Lower lobe of right lung (tissue), 2 donors: Measurements from ENCODE around the gene HSH2D. TPM values are rescaled to one million over a fixed set of nuclear protein-coding genes. Genes with fewer than 3 reads are reported as not detected.

Source experiments
- ATAC-seq, 2 donors: fragments of 200-7000 bp; cut with Tn5 transposase; one replicate each; pipeline ENCODE4 v1.9.1; 2020 to 2022; ENCODE audit warnings: mild to moderate bottlenecking in 2 of 2, moderate library complexity in 2 of 2
- DNase-seq: peaks from one replicate; pipeline ENCODE4 v3.0.0-alpha.2; 2020
- H3K27ac ChIP-seq: fragments of 200-600 bp; one replicate; pipeline ENCODE4 v1.8.0; 2022
- H3K27me3 ChIP-seq: fragments of 200-600 bp; one replicate; pipeline ENCODE4 v1.8.0; 2022; ENCODE audit warnings: low read depth
- H3K36me3 ChIP-seq: fragments of 200-600 bp; one replicate; pipeline ENCODE4 v1.8.0; 2022; ENCODE audit warnings: mild to moderate bottlenecking
- H3K4me1 ChIP-seq: fragments of 200-600 bp; one replicate; pipeline ENCODE4 v1.8.0; 2022
- H3K4me3 ChIP-seq: fragments of 200-600 bp; one replicate; pipeline ENCODE4 v1.8.0; 2022; ENCODE audit warnings: mild to moderate bottlenecking
- H3K9me3 ChIP-seq: fragments of 200-600 bp; one replicate; pipeline ENCODE4 v1.8.0; 2022
- intact Hi-C: fragments of 100-400 bp; cut with DNase I; formaldehyde crosslinking; loops from one replicate; pipeline ENCODE4 v1.11.0; 2022
- total RNA-seq: library from RNA; stranded (reverse); fragmentation: NEBNext Ultra II Directional; extraction: Animal tissue kit (Norgen Biotek cat#: 25700); gene quantifications from one replicate; pipeline ENCODE4 v1.2.1, GENCODE V29; 2021
- TF ChIP-seq, protein P1 (sequence below): fragments of 200-600 bp; IDR thresholded peaks from one replicate; pipeline ENCODE4 v1.8.0; 2022; ENCODE audit warnings: antibody characterized with exemption, mild to moderate bottlenecking
- donor health status: DM: no; HTN: yes; CAD: no; lungs with severe emphysema.

The HSH2D gene
- total RNA-seq, 1 donor from 2014 or later: 8.2 TPM

DNA sequence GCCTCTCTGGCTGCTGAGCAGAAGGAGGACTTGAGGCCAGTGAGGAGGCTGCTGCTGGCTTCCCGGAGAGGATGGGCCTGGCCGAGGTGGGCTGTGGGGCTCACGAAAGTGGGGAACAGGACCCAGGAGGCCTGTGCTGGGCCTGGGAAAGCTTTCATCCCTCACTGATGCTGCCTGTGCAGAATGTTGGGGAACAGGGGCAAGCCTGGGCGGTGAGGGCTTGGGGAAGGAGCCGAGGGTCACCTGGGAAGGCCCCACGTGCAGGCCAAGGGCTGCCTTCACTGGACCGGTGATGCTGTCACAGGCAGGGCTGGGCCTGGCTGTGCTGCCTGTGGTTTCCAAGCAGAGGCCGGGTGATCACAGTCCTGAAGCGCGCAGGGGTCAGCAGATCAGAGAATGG lies 63.6 kb downstream of the HSH2D start:
- TF ChIP-seq, protein P1, sequence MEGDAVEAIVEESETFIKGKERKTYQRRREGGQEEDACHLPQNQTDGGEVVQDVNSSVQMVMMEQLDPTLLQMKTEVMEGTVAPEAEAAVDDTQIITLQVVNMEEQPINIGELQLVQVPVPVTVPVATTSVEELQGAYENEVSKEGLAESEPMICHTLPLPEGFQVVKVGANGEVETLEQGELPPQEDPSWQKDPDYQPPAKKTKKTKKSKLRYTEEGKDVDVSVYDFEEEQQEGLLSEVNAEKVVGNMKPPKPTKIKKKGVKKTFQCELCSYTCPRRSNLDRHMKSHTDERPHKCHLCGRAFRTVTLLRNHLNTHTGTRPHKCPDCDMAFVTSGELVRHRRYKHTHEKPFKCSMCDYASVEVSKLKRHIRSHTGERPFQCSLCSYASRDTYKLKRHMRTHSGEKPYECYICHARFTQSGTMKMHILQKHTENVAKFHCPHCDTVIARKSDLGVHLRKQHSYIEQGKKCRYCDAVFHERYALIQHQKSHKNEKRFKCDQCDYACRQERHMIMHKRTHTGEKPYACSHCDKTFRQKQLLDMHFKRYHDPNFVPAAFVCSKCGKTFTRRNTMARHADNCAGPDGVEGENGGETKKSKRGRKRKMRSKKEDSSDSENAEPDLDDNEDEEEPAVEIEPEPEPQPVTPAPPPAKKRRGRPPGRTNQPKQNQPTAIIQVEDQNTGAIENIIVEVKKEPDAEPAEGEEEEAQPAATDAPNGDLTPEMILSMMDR: no peak
- H3K36me3 ChIP-seq: peaks cover 96% of the 10 kb centered on the region
- no peak overlapping the region for H3K27ac ChIP-seq
- H3K27me3 ChIP-seq: no peaks in the 10 kb centered on the region
- DNase-seq: no peak
- no peaks in the 10 kb centered on the region for H3K9me3 ChIP-seq
- intact Hi-C loops: no loop called here
- ATAC-seq: no peak
- H3K4me3 ChIP-seq: no peak overlapping the region
- H3K4me1 ChIP-seq: no peaks in the 10 kb centered on the region

DNA sequence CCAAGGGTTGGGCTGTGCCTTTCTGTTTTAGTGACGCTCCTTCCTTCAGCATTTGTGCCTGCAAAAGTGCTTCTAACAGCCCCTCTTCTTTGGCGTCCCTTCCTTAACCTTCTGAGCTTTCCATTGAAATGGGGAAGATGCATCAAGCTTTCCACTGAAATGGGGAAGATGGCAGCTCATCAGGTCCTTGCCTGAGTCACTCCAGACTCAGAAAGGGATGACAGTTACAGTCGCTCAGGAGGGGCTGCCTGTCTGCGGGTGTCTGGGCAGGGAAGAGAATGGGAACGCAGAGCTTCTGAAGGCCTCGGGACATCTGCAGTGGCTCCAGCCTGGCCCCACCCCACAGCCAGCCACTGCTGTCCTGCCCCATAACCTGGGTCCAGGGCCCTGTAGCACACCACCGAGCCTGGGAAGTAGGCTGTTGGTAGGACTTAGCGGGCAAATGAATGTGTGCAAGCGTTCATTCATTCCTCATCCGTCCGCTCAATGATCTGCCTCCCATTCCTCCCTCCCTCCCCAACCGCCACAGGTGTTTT lies 64.1 kb downstream of the HSH2D start:
- Histone ChIP-seq H3K9me3 (no peaks in the 10 kb centered on the region), H3K27ac (no peak overlapping the region), H3K36me3 (peaks cover 91% of the 10 kb centered on the region), H3K4me1 (no peaks in the 10 kb centered on the region), H3K4me3 (no peak overlapping the region), H3K27me3 (no peaks in the 10 kb centered on the region)
- ATAC-seq (no peak), DNase-seq (no peak)
- intact Hi-C loops: no loop called here
- TF ChIP-seq, protein P1: no peak

Other genes starting within 250 kb of the HSH2D start
- gene CYP4F2, start 245.6 kb upstream of the HSH2D start, total RNA-seq: not detected
- 3.5 TPM for gene CYP4F11, start 209.2 kb upstream of the HSH2D start, total RNA-seq
- not detected for gene OR10H4, start 194.7 kb upstream of the HSH2D start, total RNA-seq
- 319 TPM for gene TPM4, start 67.2 kb upstream of the HSH2D start, total RNA-seq
- 110 TPM for gene RAB8A, start 31.8 kb upstream of the HSH2D start, total RNA-seq
- gene CIB3, start 29.8 kb downstream of the HSH2D start, total RNA-seq: not detected
- gene FAM32A, start 41.7 kb downstream of the HSH2D start, total RNA-seq: 59.9 TPM
- gene AP1M1, start 54.2 kb downstream of the HSH2D start, total RNA-seq: 66.0 TPM
- gene KLF2, start 181.1 kb downstream of the HSH2D start, total RNA-seq: 137 TPM